IMR-90 (cell line): Measurements from ENCODE around the gene TMPRSS9. TPM values are rescaled to one million over a fixed set of nuclear protein-coding genes. Genes with fewer than 3 reads are reported as not detected.

Source experiments
- ATAC-seq: fragments of 200-7000 bp; cut with Tn5 transposase; 2 replicates; pipeline ENCODE4 v1.9.1; 2020; ENCODE audit warnings: low read depth, mild to moderate bottlenecking, moderate library complexity
- BruUV-seq: library from RNA; stranded (reverse); fragments of 400-500 nt; replicated peaks from 2 replicates; lab custom pipeline; 2021; lab: Mats Ljungman, UMichigan
- CTCF ChIA-PET: fragments of 300-600 bp; formaldehyde crosslinking; extraction: SDS; loops from one replicate; lab custom pipeline; 2021; ENCODE audit warnings: antibody characterized with exemption; lab: Yijun Ruan, JAX
- POLR2A ChIA-PET: fragments of 300-600 bp; sonication (Branson Sonifier 250); formaldehyde crosslinking; loops from one replicate; lab custom pipeline; 2022; ENCODE audit warnings: antibody characterized with exemption; ENCODE audit not compliant: unreplicated experiment; lab: Charles Lee
- DNase-seq: peaks from one replicate; pipeline ENCODE4 v3.0.0; 2013
- H2AFZ ChIP-seq: replicated peaks from 2 replicates; pipeline ENCODE3; 2013; ENCODE audit warnings: low read length, mild to moderate bottlenecking; ENCODE audit not compliant: poor library complexity
- H2AK5ac ChIP-seq: 2 replicates; pipeline ENCODE4 v1.6.1; 2013; ENCODE audit warnings: low read depth, low read length, inconsistent platforms
- H2AK9ac ChIP-seq: replicated peaks from 2 replicates; pipeline ENCODE3; 2013; ENCODE audit warnings: mild to moderate bottlenecking, low read depth, low read length, moderate library complexity; ENCODE audit not compliant: poor library complexity
- H2BK120ac ChIP-seq: 2 replicates; pipeline ENCODE4 v1.6.1; 2013; ENCODE audit warnings: low read depth, low read length, inconsistent platforms
- H2BK15ac ChIP-seq: 3 replicates; pipeline ENCODE4 v1.6.1; 2013; ENCODE audit warnings: low read depth, low read length, inconsistent platforms
- H2BK20ac ChIP-seq: 2 replicates; pipeline ENCODE4 v1.6.1; 2013; ENCODE audit warnings: low read depth, mild to moderate bottlenecking, inconsistent platforms, low read length, moderate library complexity
- H2BK5ac ChIP-seq: 2 replicates; pipeline ENCODE4 v1.6.1; 2013; ENCODE audit warnings: mild to moderate bottlenecking, low read depth, low read length, inconsistent platforms; ENCODE audit not compliant: poor library complexity, severe bottlenecking
- H3K14ac ChIP-seq: replicated peaks from 2 replicates; pipeline ENCODE4 v1.6.1; 2013; ENCODE audit warnings: low read depth, low read length, inconsistent platforms
- H3K18ac ChIP-seq: 2 replicates; pipeline ENCODE4 v1.6.1; 2013; ENCODE audit warnings: low read depth, low read length, control low read depth
- H3K23ac ChIP-seq: 2 replicates; pipeline ENCODE4 v1.6.1; 2013; ENCODE audit warnings: low read depth, low read length, inconsistent platforms
- H3K27ac ChIP-seq: 2 replicates; pipeline ENCODE4 v1.5.1; 2013; ENCODE audit warnings: mild to moderate bottlenecking, control low read depth, low read length; ENCODE audit not compliant: insufficient read depth
- H3K27me3 ChIP-seq: 2 replicates; pipeline ENCODE4 v1.6.1; 2013; ENCODE audit warnings: low read length; ENCODE audit not compliant: control insufficient read depth, insufficient read depth
- H3K36me3 ChIP-seq: 2 replicates; pipeline ENCODE4 v1.6.1; 2013; ENCODE audit warnings: low read length, mixed read lengths; ENCODE audit not compliant: control insufficient read depth, insufficient read depth
- H3K4ac ChIP-seq: 2 replicates; pipeline ENCODE4 v1.6.1; 2013; ENCODE audit warnings: low read depth, low read length, inconsistent platforms
- H3K4me1 ChIP-seq: 2 replicates; pipeline ENCODE4 v1.6.1; 2013; ENCODE audit warnings: low read length, mixed read lengths; ENCODE audit not compliant: control insufficient read depth, insufficient read depth
- H3K4me2 ChIP-seq: 2 replicates; pipeline ENCODE4 v1.6.1; 2013; ENCODE audit warnings: low read depth, mild to moderate bottlenecking, control low read depth, low read length, moderate library complexity
- H3K4me3 ChIP-seq: 2 replicates; pipeline ENCODE4 v1.5.1; 2013; ENCODE audit warnings: low read depth, mild to moderate bottlenecking, control low read depth, low read length, moderate library complexity; ENCODE audit not compliant: insufficient read depth
- H3K56ac ChIP-seq: 2 replicates; pipeline ENCODE4 v1.6.1; 2013; ENCODE audit warnings: low read length, inconsistent platforms; ENCODE audit not compliant: insufficient read depth; ENCODE audit errors: extremely low read depth
- H3K79me1 ChIP-seq, 2 experiments: 2 replicates each; pipeline ENCODE4 v1.6.1; 2013; ENCODE audit warnings: low read length in 2 of 2, inconsistent platforms in 1 of 2, low read depth in 1 of 2
- H3K9ac ChIP-seq: 2 replicates; pipeline ENCODE4 v1.6.1; 2013; ENCODE audit warnings: low read depth, low read length, control low read depth
- H3K9me1 ChIP-seq: 2 replicates; pipeline ENCODE4 v1.6.1; 2013; ENCODE audit warnings: low read length, inconsistent platforms; ENCODE audit not compliant: insufficient read depth
- H3K9me3 ChIP-seq: 2 replicates; pipeline ENCODE4 v1.6.1; 2013; ENCODE audit warnings: low read length; ENCODE audit not compliant: control insufficient read depth, insufficient read depth
- H4K20me1 ChIP-seq: 2 replicates; pipeline ENCODE4 v1.6.1; 2013; ENCODE audit warnings: low read length, inconsistent platforms; ENCODE audit not compliant: insufficient read depth
- H4K5ac ChIP-seq: 2 replicates; pipeline ENCODE4 v1.6.1; 2013; ENCODE audit warnings: mild to moderate bottlenecking, low read depth, low read length, control low read depth
- H4K8ac ChIP-seq, 2 experiments: 2 replicates each; pipeline ENCODE4 v1.6.1; 2013; ENCODE audit warnings: low read depth in 2 of 2, low read length in 2 of 2, control low read depth in 1 of 2, inconsistent platforms in 1 of 2
- H4K91ac ChIP-seq: 2 replicates; pipeline ENCODE4 v1.6.1; 2013; ENCODE audit warnings: low read depth, low read length, inconsistent platforms; ENCODE audit not compliant: insufficient read depth
- CHD1 ChIP-seq: IDR thresholded peaks from 2 replicates; pipeline ENCODE4 v1.6.1; 2012; ENCODE audit warnings: low read depth, low read length, improper control_type of control experiment
- ELK1 ChIP-seq: fragments of 150-350 bp; IDR thresholded peaks from 2 replicates; pipeline ENCODE4 v1.6.1; 2016; ENCODE audit warnings: low read depth, mild to moderate bottlenecking, low read length, moderate library complexity, borderline replicate concordance
- FOS ChIP-seq: fragments of 150-350 bp; IDR thresholded peaks from 2 replicates; pipeline ENCODE4 v1.6.1; 2016; ENCODE audit warnings: low read depth, low read length
- MAZ ChIP-seq: IDR thresholded peaks from 2 replicates; pipeline ENCODE4 v1.6.1; 2012; ENCODE audit warnings: low read depth, mild to moderate bottlenecking, low read length, improper control_type of control experiment, moderate library complexity, borderline replicate concordance
- MXI1 ChIP-seq: IDR thresholded peaks from 2 replicates; pipeline ENCODE4 v1.6.1; 2012; ENCODE audit warnings: low read depth, mild to moderate bottlenecking, low read length, moderate library complexity, borderline replicate concordance
- POLR2A ChIP-seq: IDR thresholded peaks from 2 replicates; pipeline ENCODE4 v1.6.1; 2012; ENCODE audit warnings: mild to moderate bottlenecking, low read depth, low read length
- RCOR1 ChIP-seq: IDR thresholded peaks from 2 replicates; pipeline ENCODE4 v1.6.1; 2012; ENCODE audit warnings: mild to moderate bottlenecking, low read length, improper control_type of control experiment; ENCODE audit not compliant: insufficient replicate concordance
- RFX5 ChIP-seq: IDR thresholded peaks from 2 replicates; pipeline ENCODE4 v1.8.0; 2012; ENCODE audit warnings: low read depth, mild to moderate bottlenecking, low read length, moderate library complexity
- SMC3 ChIP-seq: fragments of 150-350 bp; IDR thresholded peaks from 2 replicates; pipeline ENCODE4 v1.6.1; 2016; ENCODE audit warnings: low read depth, mild to moderate bottlenecking, antibody characterized with exemption, low read length, moderate library complexity
- WGBS, 2 experiments: methylation state at CpG; one replicate each; pipeline versions ENCODE4 v1.1.5 to v1.1.7; 2013; ENCODE audit warnings: missing lambda C conversion rate in 2 of 2; ENCODE audit not compliant: insufficient read length in 1 of 2; ENCODE audit errors: extremely low coverage in 2 of 2; 5-methylcytosine and 5-hydroxymethylcytosine counted together
- dilution Hi-C: fragments of 300-500 bp; cut with HindIII; formaldehyde crosslinking; loops from one replicate; pipeline ENCODE4 v1.14.3; 2018; ENCODE audit warnings: low sequenced_read_pairs; ENCODE audit not compliant: unreplicated experiment
- in situ Hi-C: fragments of 300-500 bp; cut with MboI; formaldehyde crosslinking; loops from 3 replicates; pipeline ENCODE4 v1.14.3; 2019; ENCODE audit warnings: low sequenced_read_pairs, inconsistent platforms, mixed read lengths
- intact Hi-C: fragments of 100-400 bp; cut with micrococcal nuclease; formaldehyde crosslinking; loops from 2 replicates; pipeline ENCODE4 v1.10.0; 2022
- polyA plus RNA-seq, 3 experiments: library from polyadenylated mRNA; depleted of rRNA; stranded (reverse); fragments of >200 nt; gene quantifications; 2 replicates each; pipeline ENCODE4 v1.2.3, GENCODE V29; 2012; ENCODE audit warnings: low replicate concordance in 1 of 3
- total RNA-seq: library from RNA; depleted of rRNA; stranded (reverse); fragments of >200 nt; gene quantifications from 2 replicates; pipeline ENCODE4 v1.2.3, GENCODE V29; 2012
- TF ChIP-seq, protein P1 (sequence below): fragments of 150-350 bp; IDR thresholded peaks from 2 replicates; pipeline ENCODE4 v1.6.1; 2017; ENCODE audit warnings: mild to moderate bottlenecking, antibody characterized with exemption, low read length, low read depth

Gene TMPRSS9
- total and polyA plus RNA-seq, 2 of the 4 experiments (the other 2 are of a cell fraction): not detected

DNA sequence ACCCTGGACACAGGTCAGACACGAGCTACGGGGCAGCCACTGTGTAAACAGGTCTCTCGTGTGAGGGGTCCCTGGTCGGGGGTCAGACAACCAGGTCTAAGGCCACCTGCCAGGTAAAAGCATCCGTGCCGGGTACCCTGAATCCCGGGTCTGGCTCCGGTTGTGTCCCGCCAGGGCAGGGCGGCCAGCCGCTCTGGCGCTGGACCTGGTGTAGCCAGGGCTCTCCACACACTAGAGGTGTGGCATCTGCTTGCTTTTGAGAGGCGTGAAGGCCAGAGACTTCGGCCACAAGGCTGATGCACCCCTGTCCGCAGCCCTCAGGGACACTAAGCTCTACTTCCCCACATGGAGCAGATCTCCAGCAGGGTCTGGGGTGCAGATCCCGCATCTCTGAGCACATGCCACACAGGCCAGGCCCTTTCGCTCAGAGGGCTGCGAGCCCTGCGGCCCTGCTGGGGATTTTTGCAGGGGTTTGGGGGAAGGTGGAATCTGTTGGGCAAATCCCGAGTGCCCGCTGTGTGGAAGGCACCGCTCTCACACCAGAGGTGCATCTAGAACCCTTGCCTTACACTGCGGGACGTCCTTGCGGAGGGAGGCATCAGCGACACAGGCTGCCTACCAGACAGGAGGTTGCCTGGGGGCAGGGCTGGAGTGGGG, 81.2 kb downstream of the TMPRSS9 start:
- Histone ChIP-seq H3K14ac (no peak overlapping the region), H3K9me1 (no peaks in the 10 kb centered on the region; the same call in 1 of the 2 replicates), H3K9me3 (no peaks in the 10 kb centered on the region), H3K4me2 (no peak overlapping the region), H2AK9ac (no peak overlapping the region), H3K27me3 (no peaks in the 10 kb centered on the region), H4K8ac (no peak overlapping the region), H4K20me1 (peaks cover 39% of the 10 kb centered on the region), H3K23ac (no peak overlapping the region), H2BK5ac (no peak overlapping the region), H3K18ac (no peak overlapping the region), H3K79me1 (peaks cover 18 to 57% of the 10 kb centered on the region in 2 experiments), H2BK15ac (no peak overlapping the region), H4K91ac (no peak overlapping the region), H2BK20ac (no peak overlapping the region), H2AFZ (no peak overlapping the region), H4K5ac (no peak overlapping the region), H2AK5ac (no peak overlapping the region), H2BK120ac (no peak overlapping the region), H3K36me3 (peaks cover 38% of the 10 kb centered on the region), H3K56ac (no peak overlapping the region), H3K4me1 (no peaks in the 10 kb centered on the region), H3K4ac (no peak overlapping the region), H3K9ac (no peak overlapping the region), H3K27ac (no peak overlapping the region), H3K4me3 (no peak overlapping the region)
- in situ Hi-C loops (no loop called here), dilution Hi-C loops (no loop called here), intact Hi-C loops (no loop called here)
- WGBS, 2 experiments: 97% methylated on average over 18 of the region's 26 CpGs; no CpG with 5 or more reads in 1 of the 2 experiments
- DNase-seq (no peak), ATAC-seq (no peak)
- no peak for TF ChIP-seq MAZ
- TF ChIP-seq CHD1: no peak
- no peak for TF ChIP-seq RFX5
- no peak for TF ChIP-seq FOS
- TF ChIP-seq MXI1: no peak
- TF ChIP-seq RCOR1: no peak
- TF ChIP-seq POLR2A: no peak
- no peak for TF ChIP-seq ELK1
- TF ChIP-seq, protein P1, sequence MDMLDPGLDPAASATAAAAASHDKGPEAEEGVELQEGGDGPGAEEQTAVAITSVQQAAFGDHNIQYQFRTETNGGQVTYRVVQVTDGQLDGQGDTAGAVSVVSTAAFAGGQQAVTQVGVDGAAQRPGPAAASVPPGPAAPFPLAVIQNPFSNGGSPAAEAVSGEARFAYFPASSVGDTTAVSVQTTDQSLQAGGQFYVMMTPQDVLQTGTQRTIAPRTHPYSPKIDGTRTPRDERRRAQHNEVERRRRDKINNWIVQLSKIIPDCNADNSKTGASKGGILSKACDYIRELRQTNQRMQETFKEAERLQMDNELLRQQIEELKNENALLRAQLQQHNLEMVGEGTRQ: no peak
- TF ChIP-seq SMC3: no peak
- POLR2A ChIA-PET: no interaction called here
- no TSS peak for BruUV-seq
- CTCF ChIA-PET: no interaction called here
